Gastrocnemius medialis (tissue), 4 donors: Measurements from ENCODE around the gene WWOX.

ENCODE experiments used
- POLR2A ChIP-seq, 2 donors: fragments of 450-650 bp; IDR thresholded peaks; one replicate each; pipeline ENCODE4 v1.6.1; 2017; ENCODE audit warnings: antibody characterized with exemption in 2 of 2, mild to moderate bottlenecking in 2 of 2, moderate library complexity in 2 of 2
- TF ChIP-seq, protein P1 (sequence below), 5 experiments: fragments of 450-650 bp in 3 of 5; fragments of 200-600 bp in 2 of 5; sonication (generic) in 2 of 5; IDR thresholded peaks in 4 of 5; conservative IDR thresholded peaks in 1 of 5; 1 replicate in 4 of 5; 2 replicates in 1 of 5; pipeline ENCODE4 v1.5.1; 2016 to 2019; ENCODE audit warnings: antibody characterized with exemption in 5 of 5, mild to moderate bottlenecking in 3 of 5, moderate library complexity in 3 of 5

- TF ChIP-seq, protein P1, sequence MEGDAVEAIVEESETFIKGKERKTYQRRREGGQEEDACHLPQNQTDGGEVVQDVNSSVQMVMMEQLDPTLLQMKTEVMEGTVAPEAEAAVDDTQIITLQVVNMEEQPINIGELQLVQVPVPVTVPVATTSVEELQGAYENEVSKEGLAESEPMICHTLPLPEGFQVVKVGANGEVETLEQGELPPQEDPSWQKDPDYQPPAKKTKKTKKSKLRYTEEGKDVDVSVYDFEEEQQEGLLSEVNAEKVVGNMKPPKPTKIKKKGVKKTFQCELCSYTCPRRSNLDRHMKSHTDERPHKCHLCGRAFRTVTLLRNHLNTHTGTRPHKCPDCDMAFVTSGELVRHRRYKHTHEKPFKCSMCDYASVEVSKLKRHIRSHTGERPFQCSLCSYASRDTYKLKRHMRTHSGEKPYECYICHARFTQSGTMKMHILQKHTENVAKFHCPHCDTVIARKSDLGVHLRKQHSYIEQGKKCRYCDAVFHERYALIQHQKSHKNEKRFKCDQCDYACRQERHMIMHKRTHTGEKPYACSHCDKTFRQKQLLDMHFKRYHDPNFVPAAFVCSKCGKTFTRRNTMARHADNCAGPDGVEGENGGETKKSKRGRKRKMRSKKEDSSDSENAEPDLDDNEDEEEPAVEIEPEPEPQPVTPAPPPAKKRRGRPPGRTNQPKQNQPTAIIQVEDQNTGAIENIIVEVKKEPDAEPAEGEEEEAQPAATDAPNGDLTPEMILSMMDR (IDR thresholded peaks at IDR 0.05 in 4 of 5, conservative IDR thresholded peaks at IDR 0.05 in 1 of 5), result no peak
- TF ChIP-seq POLR2A (IDR thresholded peaks at IDR 0.05), result no peak
Observed at GRCh38 chr16:78381060-78381459, 281.6 kb downstream of the WWOX start.
